SK-N-MC (cell line): ENCODE data around the gene TCF12.

Source experiments
- EZH2 ChIP-seq: fragments of 200-600 bp; sonication (generic); IDR thresholded peaks from one replicate; pipeline ENCODE4 v1.6.1; 2017; ENCODE audit warnings: antibody characterized with exemption
- POLR2AphosphoS5 ChIP-seq: IDR thresholded peaks from 2 replicates; pipeline ENCODE4 v1.6.1; 2012; ENCODE audit warnings: mild to moderate bottlenecking, low read depth, low read length, borderline replicate concordance

- TF ChIP-seq EZH2 (no peak), POLR2AphosphoS5 (no peak)
These were observed 403.0 kb downstream of the TCF12 start for GRCh38 chr15:57321485-57321884.
